ENCODE measurements around the gene LACRT.

Gene LACRT

DNA sequence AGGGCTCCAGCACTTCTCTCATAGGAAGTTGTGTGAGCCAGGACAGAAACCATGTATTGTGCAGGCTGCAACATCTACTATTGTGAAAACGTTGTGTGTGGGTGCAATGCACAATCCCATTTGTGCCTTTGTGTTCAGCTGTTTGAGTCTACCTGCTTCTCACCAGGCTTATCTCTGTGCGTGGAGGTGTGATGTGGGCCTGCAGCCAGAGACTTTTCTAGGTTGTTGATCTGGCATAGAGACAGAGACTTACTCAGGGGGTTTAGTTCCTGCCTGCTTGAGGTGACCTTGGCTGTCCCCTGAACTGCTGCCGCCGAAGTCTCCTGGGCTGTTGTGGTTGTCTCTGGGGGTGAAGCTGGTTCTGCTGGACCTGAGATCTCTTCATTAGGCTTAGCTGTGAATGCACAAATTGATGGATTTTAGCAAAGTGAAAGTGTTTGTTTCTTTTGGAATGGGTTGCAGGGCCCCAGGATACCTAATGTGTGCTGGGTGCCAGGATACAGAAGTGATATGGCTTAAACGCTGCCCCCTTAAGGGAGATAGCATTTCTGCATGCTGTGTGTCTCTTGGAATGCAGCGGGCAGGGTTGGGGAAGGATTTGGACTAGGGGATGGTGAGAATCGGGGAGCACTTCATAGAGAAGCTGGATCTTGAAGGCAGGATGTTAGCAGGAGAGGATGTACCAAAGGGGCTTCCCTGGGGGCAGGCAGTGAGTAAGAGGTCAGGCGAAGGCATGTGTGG is 2.5 kb downstream of the LACRT start:
- DNase-seq (ENCODE audit: low read depth) = no peak

DNA sequence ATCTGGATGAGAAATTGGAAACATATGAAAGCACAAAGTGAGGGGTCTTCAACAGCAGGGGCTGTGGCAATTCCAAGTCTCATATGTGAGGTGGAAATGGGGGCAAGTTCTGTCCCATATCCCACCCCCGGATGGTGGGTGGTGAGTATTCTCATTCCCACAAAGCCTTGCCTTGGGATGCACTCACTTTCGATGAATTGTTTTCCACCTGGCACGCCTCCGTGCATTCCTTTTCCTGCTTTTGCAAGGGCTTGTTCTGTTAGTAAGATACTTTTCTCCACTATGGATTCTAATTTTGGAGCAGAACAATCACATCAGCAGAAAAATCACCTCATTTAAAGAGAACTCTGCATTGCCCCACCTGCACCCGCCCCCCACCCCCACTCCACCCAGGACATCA is 3.1 kb downstream of the LACRT start:
- DNase-seq (ENCODE audit: low read depth) = no peak

- DNase-seq (ENCODE audit: low read depth) = no peak
These were observed 4.8 kb downstream of the LACRT start for GRCh38 chr12:54629925-54630324.

- no peak for DNase-seq (ENCODE audit: low read depth)
These were observed 6.4 kb downstream of the LACRT start for GRCh38 chr12:54628186-54628846.

DNA sequence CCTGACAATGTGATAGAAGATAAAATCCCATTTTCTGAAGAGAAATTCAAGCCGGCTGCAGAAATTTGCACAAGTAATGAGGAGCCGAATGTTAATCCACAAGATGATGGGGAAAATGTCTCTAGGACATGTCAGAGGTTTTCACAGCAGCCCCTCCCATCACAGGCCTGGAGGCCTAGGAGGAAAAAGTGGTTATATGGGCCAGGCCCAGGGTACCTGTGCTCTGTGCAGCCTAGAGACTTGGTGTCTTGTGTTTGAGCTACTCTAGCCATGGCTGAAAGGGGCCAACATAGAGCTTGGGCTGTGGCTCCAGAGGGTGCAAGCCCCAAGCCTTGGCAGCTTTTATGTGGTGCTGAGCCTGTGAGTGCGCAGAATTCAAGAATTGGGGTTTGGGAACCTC is 7.4 kb downstream of the LACRT start:
- DNase-seq (ENCODE audit: low read depth) = no peak

GRCh38 chr12:54625598-54625997 is 9.1 kb downstream of the LACRT start:
- DNase-seq (ENCODE audit: low read depth) = no peak

DNA sequence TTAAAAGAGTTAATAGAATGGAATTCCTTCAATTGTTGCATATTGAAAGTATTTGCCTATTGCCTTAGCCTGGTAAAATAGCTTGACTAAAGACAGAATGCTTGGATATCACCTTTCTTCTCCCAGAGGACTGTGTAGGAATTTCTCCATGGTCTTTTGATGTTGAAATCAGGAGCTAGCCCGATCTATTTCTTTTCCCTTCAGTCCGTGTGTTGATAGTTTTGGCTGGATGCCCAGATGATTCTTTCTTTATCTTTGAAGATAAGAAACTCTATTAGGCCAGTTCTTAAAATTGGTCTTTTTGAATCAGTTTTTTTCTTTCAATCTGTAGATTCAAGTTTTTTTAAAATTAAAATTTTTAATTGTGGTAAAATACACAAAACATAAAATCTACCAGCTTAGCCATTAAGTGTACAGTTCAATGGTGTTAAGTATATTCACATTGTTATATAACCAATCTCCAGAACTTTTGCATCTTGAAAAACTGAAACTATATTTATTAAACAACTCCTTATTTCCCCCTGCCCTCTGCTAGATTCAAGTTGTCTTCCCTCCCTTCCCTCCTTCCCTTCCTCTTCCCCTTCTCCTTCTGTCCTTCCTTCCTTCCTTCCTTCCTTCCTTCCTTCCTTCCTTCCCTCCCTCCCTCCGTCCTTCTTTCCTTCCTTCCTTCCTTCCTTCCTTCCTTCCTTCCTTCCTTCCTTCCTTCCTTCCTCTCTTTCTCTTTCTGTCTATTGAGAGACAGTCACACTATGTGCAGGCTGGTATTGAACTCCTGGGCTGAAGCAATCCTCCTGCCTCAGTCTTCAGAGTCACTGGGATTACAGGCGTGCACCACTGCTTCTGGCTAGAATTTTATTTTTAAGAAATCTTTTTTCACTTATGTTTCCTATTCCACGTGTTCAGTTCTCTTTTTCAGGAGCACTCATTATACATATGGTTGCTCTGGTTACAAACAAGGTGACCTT is 10.1 kb downstream of the LACRT start:
- no peak for DNase-seq (ENCODE audit: low read depth)

GRCh38 chr12:54622463-54623183 is 12.1 kb downstream of the LACRT start:
- DNase-seq (ENCODE audit: low read depth) = no peak

DNA sequence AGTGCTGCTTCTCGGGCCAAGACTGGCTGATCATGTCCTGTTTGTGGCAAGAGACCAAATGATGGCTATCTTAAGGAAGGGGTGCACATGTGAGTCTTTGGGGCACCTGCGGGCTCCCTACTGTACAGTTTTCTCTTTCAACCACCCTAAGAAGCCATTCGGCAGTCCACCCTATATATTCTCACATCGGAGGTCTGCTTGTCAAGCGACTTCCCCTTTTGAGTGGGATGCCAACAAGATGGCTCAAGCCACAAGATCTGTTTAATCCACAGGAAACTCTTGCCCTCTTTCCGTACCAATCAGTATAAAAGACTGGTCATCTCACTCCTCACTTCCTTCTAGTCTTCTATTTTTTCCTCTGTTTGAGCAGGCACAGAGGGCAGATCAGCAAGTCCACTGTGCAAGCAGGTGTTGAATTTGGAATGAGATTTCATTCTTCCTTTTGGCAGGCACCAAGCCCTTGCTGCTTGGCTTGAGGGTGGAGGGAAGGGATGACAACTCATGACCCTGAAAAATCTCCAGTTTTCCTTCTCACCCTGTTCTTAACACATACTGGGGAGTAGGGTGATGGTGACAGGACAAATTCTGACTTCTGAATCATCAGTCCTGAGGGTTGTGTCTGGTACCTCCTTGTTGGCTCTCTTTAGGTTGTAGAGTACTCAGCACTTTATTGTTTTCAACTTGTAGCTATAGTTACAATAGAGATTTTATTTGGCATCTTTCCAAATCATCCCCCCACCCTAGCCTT is 17.6 kb downstream of the LACRT start:
- DNase-seq (ENCODE audit: low read depth) = no peak

- no peak for DNase-seq (ENCODE audit: low read depth)
These were observed 22.4 kb downstream of the LACRT start for GRCh38 chr12:54612225-54612750.

- DNase-seq (ENCODE audit: low read depth) = no peak
These were observed 23.0 kb downstream of the LACRT start for GRCh38 chr12:54611715-54612149.

GRCh38 chr12:54608769-54609168 is 25.9 kb downstream of the LACRT start:
- DNase-seq (ENCODE audit: low read depth) = no peak

DNA sequence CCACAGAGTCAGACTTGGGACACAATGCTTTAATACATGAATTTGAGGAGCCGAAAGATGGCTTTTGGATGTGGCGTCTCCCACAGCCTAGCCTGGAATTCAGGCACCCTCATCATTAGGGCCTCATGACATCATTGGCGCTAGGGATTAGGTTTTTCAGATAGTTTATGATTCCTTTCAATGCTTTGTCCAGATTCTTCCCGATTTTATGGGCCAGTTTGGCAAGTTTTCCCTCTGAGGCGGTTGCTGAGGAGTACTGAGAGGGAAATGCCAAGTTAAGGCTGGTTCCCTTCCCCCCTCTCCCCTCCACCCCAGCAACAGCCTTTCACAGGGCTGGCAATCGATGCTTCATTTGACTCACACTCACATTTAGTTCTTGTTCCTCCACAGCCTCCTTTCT is 26.5 kb downstream of the LACRT start:
- DNase-seq (ENCODE audit: low read depth) = no peak

- DNase-seq (ENCODE audit: low read depth) = no peak
These were observed 28.1 kb downstream of the LACRT start for GRCh38 chr12:54606556-54606955.

- no peak for DNase-seq (ENCODE audit: low read depth)
These were observed 29.3 kb downstream of the LACRT start for GRCh38 chr12:54605138-54605970.

- DNase-seq (ENCODE audit: low read depth) = no peak
These were observed 30.3 kb downstream of the LACRT start for GRCh38 chr12:54604436-54604835.

GRCh38 chr12:54603872-54604271 is 30.8 kb downstream of the LACRT start:
- no peak for DNase-seq (ENCODE audit: low read depth)

- peak; percentile 37 for DNase-seq (ENCODE audit: low read depth)
These were observed 31.4 kb downstream of the LACRT start for GRCh38 chr12:54603173-54603814.

DNA sequence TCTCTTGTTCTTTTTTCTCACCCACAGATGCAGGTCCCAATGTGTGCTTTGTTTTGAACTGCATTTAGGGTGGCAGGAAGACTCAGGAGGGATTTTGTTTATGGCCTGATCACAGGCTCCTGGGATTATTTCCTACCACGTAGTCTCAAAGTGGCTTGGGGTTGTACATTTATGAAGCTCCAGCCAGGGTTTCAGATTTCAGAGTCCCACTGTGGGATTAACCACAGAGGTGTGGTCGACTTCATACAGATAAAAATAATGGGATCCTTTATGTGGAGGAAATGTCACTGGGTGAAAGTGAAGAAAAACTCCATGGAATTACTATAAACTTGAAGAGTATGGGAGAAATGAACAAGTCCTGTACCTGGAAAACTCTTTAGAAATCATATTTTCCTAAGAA is 32.0 kb downstream of the LACRT start:
- no peak for DNase-seq (ENCODE audit: low read depth)

- DNase-seq (ENCODE audit: low read depth) = no peak
These were observed 32.9 kb downstream of the LACRT start for GRCh38 chr12:54601841-54602240.
